ENCODE results near the gene OR9A2.

Gene OR9A2, protein sequence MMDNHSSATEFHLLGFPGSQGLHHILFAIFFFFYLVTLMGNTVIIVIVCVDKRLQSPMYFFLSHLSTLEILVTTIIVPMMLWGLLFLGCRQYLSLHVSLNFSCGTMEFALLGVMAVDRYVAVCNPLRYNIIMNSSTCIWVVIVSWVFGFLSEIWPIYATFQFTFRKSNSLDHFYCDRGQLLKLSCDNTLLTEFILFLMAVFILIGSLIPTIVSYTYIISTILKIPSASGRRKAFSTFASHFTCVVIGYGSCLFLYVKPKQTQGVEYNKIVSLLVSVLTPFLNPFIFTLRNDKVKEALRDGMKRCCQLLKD

DNA sequence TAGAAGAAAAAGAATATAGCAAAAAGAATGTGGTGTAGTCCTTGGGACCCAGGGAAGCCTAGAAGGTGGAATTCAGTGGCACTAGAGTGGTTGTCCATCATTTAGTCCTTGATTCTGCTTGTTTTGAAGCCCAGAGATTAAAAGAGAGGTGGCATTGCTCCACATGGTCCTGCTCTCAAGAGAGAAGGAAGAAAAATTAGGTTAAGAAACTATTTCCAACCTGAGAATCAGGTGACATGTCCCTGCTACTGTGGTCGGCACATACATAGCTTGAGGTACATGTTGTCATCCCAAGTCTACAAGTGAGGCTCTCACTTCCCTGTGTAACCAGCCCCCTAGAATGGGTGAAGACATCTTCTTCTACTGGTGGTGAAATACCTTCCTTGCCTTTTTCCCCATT lies at the start of gene OR9A2:
TSS of gene OR9A2 (minus strand) at position 101 of the 400 bp plus-strand sequence. CDS start at position 101, 0 bp downstream.
- H3K4me3 ChIP-seq (ENCODE audit: low read length) = no peak within 1 kb of the TSS
- TF ChIP-seq, protein P1, sequence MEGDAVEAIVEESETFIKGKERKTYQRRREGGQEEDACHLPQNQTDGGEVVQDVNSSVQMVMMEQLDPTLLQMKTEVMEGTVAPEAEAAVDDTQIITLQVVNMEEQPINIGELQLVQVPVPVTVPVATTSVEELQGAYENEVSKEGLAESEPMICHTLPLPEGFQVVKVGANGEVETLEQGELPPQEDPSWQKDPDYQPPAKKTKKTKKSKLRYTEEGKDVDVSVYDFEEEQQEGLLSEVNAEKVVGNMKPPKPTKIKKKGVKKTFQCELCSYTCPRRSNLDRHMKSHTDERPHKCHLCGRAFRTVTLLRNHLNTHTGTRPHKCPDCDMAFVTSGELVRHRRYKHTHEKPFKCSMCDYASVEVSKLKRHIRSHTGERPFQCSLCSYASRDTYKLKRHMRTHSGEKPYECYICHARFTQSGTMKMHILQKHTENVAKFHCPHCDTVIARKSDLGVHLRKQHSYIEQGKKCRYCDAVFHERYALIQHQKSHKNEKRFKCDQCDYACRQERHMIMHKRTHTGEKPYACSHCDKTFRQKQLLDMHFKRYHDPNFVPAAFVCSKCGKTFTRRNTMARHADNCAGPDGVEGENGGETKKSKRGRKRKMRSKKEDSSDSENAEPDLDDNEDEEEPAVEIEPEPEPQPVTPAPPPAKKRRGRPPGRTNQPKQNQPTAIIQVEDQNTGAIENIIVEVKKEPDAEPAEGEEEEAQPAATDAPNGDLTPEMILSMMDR (IDR thresholded peaks at IDR 0.05; ENCODE audit: insufficient read depth, low read depth, low read length, missing control alignments) = no peak
- DNase-seq (ENCODE audit: low read depth) = no peak

DNA sequence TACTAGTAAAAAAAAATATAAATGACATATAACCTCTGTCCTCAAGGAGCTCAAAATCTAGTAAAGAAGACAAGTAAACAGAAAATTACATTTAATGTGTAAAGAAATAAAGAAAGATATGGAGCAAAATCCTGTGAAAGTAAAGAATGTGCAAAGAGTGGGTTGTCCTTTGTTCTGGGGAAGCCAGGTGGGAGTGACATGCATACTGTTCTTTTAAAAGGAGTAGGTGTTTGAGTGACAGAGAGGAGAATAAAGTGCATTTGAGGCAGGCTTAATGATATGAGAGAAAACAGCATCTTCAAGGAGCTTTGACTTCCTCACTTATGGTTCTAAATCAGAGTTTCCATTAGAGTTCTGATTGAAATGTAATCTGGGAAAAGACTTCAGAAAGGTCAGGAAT lies 47.2 kb upstream of the OR9A2 start:
- no peak for DNase-seq (ENCODE audit: low read depth)
- TF ChIP-seq, protein P1 (IDR thresholded peaks at IDR 0.05; ENCODE audit: insufficient read depth, low read depth, low read length, missing control alignments) = no peak
- H3K4me3 ChIP-seq (ENCODE audit: low read length) = no peak overlapping the region

DNA sequence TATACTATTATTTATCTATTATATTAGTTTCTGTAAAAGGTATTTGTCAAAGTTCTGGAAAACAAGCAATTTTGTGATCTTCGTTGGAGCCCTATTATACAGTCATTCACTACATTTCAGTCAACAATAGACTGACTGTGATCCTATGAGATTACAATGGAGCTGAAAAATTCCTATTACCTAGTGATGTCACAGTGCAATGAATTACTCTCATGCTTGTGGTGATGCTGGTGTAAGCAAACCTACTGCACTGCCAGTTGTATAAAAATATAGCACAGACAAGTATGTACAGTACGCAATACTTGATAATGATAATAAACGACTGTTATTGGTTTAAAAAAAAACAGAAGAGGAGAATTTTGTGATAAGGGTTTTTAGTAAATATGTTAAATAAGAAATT lies 46.6 kb upstream of the OR9A2 start:
- H3K4me3 ChIP-seq (ENCODE audit: low read length) = no peak overlapping the region
- DNase-seq (ENCODE audit: low read depth) = no peak
- TF ChIP-seq, protein P1 (IDR thresholded peaks at IDR 0.05; ENCODE audit: insufficient read depth, low read depth, low read length, missing control alignments) = no peak

DNA sequence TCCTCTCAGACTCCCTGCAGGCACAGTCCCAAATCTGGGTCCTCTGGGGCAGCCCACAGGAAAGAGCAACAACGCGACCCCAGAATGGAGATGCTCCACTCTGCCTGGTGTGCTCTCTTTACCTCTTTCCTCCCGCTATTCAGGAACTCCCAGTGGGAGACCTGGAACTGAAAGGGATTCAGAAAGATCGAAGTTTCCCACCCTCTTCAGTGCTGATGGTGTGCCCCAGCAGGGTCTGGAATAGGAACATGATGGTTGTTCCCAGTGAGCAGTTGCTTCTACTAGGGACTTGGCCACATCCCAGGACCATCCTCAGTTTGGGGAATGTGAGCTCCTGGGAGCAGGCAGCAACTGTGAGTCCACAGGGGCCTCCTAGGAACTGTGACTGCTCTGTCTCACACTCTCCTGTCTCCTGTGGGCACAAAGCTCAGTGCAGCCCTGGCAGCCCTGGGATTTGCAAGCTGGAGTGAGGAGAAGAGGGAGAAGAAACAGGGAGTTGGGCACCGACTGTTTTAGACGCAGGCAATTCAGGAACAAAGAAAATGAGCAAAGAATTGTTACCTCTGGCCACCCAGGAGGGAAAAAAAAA lies 43.1 kb upstream of the OR9A2 start:
- no peak overlapping the region for H3K4me3 ChIP-seq (ENCODE audit: low read length)
- TF ChIP-seq, protein P1 (IDR thresholded peaks at IDR 0.05; ENCODE audit: insufficient read depth, low read depth, low read length, missing control alignments) = no peak
- no peak for DNase-seq (ENCODE audit: low read depth)

DNA sequence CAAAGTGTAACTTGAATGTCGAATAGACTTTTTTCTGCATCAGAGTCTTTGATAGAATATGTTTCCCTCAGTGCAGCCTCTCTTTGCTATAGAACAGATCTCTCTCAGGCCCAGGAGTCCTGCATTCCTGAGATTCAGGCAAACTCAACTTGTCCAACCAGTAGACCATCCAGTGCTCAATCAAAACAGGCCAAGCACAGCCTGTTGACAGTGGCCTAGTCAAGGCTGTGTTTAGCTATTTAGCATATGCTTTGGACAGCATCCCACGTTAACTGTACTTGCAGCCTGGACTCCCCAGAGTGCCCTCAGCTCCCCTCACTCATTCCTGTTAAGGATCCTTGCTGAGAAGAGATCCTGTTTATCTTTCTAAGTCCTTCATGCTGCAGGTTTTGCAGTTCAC lies 41.5 kb upstream of the OR9A2 start:
- DNase-seq (ENCODE audit: low read depth) = no peak
- no peak overlapping the region for H3K4me3 ChIP-seq (ENCODE audit: low read length)
- TF ChIP-seq, protein P1 (IDR thresholded peaks at IDR 0.05; ENCODE audit: insufficient read depth, low read depth, low read length, missing control alignments) = no peak

DNA sequence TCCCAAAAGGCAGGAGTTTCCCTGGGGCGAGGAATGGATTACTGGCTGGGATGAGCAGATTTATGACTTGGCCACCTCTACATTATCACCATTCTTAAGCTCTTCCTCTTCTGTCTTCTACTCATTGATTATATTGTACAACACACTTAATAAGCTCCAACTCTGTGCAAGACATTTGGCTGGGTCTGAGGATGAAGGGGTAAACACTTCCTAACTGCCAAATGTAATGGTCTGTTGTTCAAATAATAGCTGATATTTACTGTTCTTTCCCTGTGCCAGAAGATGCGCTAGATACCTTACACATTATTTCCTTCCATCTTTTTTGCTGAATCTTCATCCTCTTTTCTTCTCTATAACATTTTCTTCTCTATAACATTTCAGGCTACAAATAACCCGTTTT lies 36.8 kb upstream of the OR9A2 start:
- TF ChIP-seq, protein P1 (IDR thresholded peaks at IDR 0.05; ENCODE audit: insufficient read depth, low read depth, low read length, missing control alignments) = no peak
- no peak for DNase-seq (ENCODE audit: low read depth)
- no peak overlapping the region for H3K4me3 ChIP-seq (ENCODE audit: low read length)

DNA sequence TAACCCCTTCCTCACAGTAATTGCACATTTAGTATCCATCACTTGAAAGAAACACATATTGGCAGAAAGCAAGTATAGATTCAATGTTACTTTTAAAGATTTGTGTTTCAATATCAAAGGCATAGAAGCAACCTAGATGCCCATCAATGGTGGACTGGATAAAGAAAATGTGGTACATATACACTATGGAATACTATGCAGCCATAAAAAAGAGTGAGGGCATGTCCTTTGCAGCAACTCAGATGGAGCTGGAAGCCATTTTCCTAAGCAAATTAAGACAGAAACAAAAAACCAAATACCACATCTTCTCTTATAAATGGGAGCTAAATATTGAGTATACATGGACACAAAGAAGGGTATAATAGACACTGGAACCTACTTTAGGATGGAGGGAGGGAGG lies 28.8 kb upstream of the OR9A2 start:
- TF ChIP-seq, protein P1 (IDR thresholded peaks at IDR 0.05; ENCODE audit: insufficient read depth, low read depth, low read length, missing control alignments) = no peak
- DNase-seq (ENCODE audit: low read depth) = no peak
- H3K4me3 ChIP-seq (ENCODE audit: low read length) = no peak overlapping the region

All from epithelial cell of esophagus (primary cell).